Nephron (organoid): ENCODE measurements around the gene TAAR1.
"Not testable (repeated sequence)": the region's sequence is repeated elsewhere in the genome, so short reads cannot be mapped to it uniquely, and the experiment has no call there.

Source experiments
- H3K27ac Mint-ChIP-seq, 3 experiments: 2 replicates each; pipeline ENCODE4 v1.8.0; 2020; ENCODE audit warnings: mixed read lengths in 3 of 3, mild to moderate bottlenecking in 2 of 3, moderate library complexity in 1 of 3
- H3K27me3 Mint-ChIP-seq: 2 replicates; pipeline ENCODE4 v1.8.0; 2021; ENCODE audit warnings: low read depth, mild to moderate bottlenecking, moderate library complexity, mixed read lengths
- H3K36me3 Mint-ChIP-seq: 2 replicates; pipeline ENCODE4 v1.8.0; 2020; ENCODE audit warnings: low read depth, mixed read lengths
- H3K4me1 Mint-ChIP-seq: 2 replicates; pipeline ENCODE4 v1.8.0; 2020; ENCODE audit warnings: mixed read lengths
- H3K4me3 Mint-ChIP-seq, 3 experiments: 2 replicates each; pipeline ENCODE4 v1.8.0; 2020; ENCODE audit warnings: mild to moderate bottlenecking in 3 of 3, mixed read lengths in 3 of 3, moderate library complexity in 2 of 3
- H3K9me3 Mint-ChIP-seq: 2 replicates; pipeline ENCODE4 v1.8.0; 2020; ENCODE audit warnings: mixed read lengths
- CTCF ChIP-seq, 3 experiments: fragments of 200-600 bp; sonication (generic); IDR thresholded peaks; one replicate each; pipeline ENCODE4 v1.5.0; 2021; ENCODE audit warnings: antibody characterized with exemption in 3 of 3; ENCODE audit not compliant: unreplicated experiment in 3 of 3

TAAR1 gene

GRCh38 chr6:132612449-132613108 is 46.4 kb downstream of the TAAR1 start:
- no peaks in the 10 kb centered on the region for H3K27me3 Mint-ChIP-seq
- no peak overlapping the region for H3K27ac Mint-ChIP-seq
- H3K9me3 Mint-ChIP-seq = no peaks in the 10 kb centered on the region
- H3K36me3 Mint-ChIP-seq = no peaks in the 10 kb centered on the region
- H3K4me1 Mint-ChIP-seq = no peaks in the 10 kb centered on the region
- TF ChIP-seq CTCF (IDR thresholded peaks at IDR 0.05; ENCODE audit: unreplicated experiment in 3 of 3) = no peak
- H3K4me3 Mint-ChIP-seq = no peak overlapping the region

- Mint-ChIP-seq H3K27ac (no peak overlapping the region), H3K27me3 (no peaks in the 10 kb centered on the region), H3K4me1 (no peaks in the 10 kb centered on the region), H3K36me3 (no peaks in the 10 kb centered on the region), H3K4me3 (no peak overlapping the region), H3K9me3 (no peaks in the 10 kb centered on the region)
- no peak for TF ChIP-seq CTCF (IDR thresholded peaks at IDR 0.05; ENCODE audit: unreplicated experiment in 3 of 3)
Observed at GRCh38 chr6:132611616-132612015, 47.4 kb downstream of the TAAR1 start.

- Mint-ChIP-seq H3K27ac (peak overlapping the region in 1 of 3 experiments; percentile 51), H3K4me3 (no peak overlapping the region), H3K36me3 (no peaks in the 10 kb centered on the region), H3K4me1 (no peaks in the 10 kb centered on the region), H3K27me3 (no peaks in the 10 kb centered on the region), H3K9me3 (peaks cover 7% of the 10 kb centered on the region)
- TF ChIP-seq CTCF (IDR thresholded peaks at IDR 0.05; ENCODE audit: unreplicated experiment in 3 of 3) = no peak
Observed at GRCh38 chr6:132607544-132608233, 51.3 kb downstream of the TAAR1 start.

GRCh38 chr6:132604635-132605152 is 54.3 kb downstream of the TAAR1 start:
- Mint-ChIP-seq H3K36me3 (no peaks in the 10 kb centered on the region), H3K4me3 (no peak overlapping the region), H3K27ac (no peak overlapping the region), H3K27me3 (peaks cover 4% of the 10 kb centered on the region), H3K4me1 (no peaks in the 10 kb centered on the region), H3K9me3 (peaks cover 7% of the 10 kb centered on the region)
- no peak for TF ChIP-seq CTCF (IDR thresholded peaks at IDR 0.05; ENCODE audit: unreplicated experiment in 3 of 3)

GRCh38 chr6:132600900-132601299 is 58.1 kb downstream of the TAAR1 start:
- not testable (repeated sequence) for H3K4me3 Mint-ChIP-seq, H3K9me3 Mint-ChIP-seq, H3K27ac Mint-ChIP-seq, H3K36me3 Mint-ChIP-seq, H3K4me1 Mint-ChIP-seq, H3K27me3 Mint-ChIP-seq

GRCh38 chr6:132598473-132598872 is 60.5 kb downstream of the TAAR1 start:
- H3K9me3 Mint-ChIP-seq = no peaks in the 10 kb centered on the region
- TF ChIP-seq CTCF (IDR thresholded peaks at IDR 0.05; ENCODE audit: unreplicated experiment in 3 of 3) = no peak
- no peak overlapping the region for H3K27ac Mint-ChIP-seq
- H3K4me3 Mint-ChIP-seq = no peak overlapping the region
- no peaks in the 10 kb centered on the region for H3K4me1 Mint-ChIP-seq
- H3K27me3 Mint-ChIP-seq = peaks cover 4% of the 10 kb centered on the region
- H3K36me3 Mint-ChIP-seq = no peaks in the 10 kb centered on the region
